ENCODE results near the gene DOCK11. TPM values are rescaled to one million over a fixed set of nuclear protein-coding genes. Genes with fewer than 3 reads are reported as not detected.
A peak's percentile ranks its signal among the peaks of the same experiment; 100 is the strongest.

DOCK11 gene
- polyA plus RNA-seq, 4 donors = 15.3 to 89.2 (median 26.5) TPM

DNA sequence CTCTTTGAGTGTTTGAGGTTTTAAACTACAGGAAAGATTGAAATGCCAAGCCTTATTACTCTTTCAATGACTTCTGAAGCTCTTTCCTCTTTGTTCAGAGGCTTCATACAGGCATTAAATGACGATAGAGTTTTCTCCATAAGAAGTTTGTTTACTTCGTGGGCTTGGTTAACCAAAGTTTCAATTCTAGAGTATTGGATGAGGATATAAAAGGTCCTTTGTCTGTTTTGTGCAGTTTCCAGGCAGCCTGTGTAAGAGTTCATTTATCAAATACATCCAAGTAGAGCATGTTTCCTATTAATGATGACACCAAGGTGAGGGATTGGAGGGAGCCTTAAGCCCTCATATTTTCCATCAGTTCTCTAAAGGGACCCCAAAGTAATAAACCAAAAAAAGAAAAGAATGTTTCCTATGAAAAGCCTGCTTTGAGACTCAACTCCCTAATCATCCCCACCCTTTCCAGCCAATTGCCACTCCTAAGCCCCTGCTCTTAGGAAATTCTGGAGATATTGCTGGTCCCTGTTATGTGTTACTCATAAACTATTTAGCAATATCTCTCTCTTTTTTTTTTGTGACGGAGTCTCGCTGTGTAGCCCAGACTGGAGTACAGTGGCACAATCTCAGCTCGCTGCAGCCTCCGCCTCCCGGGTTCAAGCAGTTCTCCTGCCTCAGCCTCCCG lies 125.6 kb downstream of the DOCK11 start:
- DNase-seq (ENCODE audit: low read depth in 4 of 4, low spot score in 3 of 4) = no peak

GRCh38 chrX:118623062-118623461 lies 127.4 kb downstream of the DOCK11 start:
- DNase-seq (ENCODE audit: low read depth in 4 of 4, low spot score in 3 of 4) = no peak

DNA sequence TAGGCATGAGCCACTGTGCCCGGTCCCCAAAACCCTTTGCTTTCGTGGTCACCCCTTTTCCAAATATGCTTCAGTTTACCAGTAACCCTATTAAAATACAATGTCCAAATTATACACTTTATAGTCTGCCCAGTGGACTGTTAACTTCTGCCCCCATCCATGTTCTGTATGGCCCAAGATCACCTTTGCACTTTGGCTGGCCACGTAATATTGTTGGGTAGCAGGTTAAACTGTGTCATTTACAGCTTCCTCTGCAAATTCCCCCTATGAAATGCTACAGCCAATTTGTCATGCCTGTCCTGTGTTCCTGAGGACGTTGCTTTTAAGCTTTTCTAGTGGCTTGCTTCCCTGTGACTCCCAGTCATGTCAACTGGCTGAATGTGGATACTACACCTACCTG lies 130.7 kb downstream of the DOCK11 start:
- DNase-seq (ENCODE audit: low read depth in 4 of 4, low spot score in 3 of 4) = no peak

- DNase-seq (ENCODE audit: low read depth in 4 of 4, low spot score in 3 of 4) = no peak
Observed at GRCh38 chrX:118627084-118627758, 131.6 kb downstream of the DOCK11 start.

DNA sequence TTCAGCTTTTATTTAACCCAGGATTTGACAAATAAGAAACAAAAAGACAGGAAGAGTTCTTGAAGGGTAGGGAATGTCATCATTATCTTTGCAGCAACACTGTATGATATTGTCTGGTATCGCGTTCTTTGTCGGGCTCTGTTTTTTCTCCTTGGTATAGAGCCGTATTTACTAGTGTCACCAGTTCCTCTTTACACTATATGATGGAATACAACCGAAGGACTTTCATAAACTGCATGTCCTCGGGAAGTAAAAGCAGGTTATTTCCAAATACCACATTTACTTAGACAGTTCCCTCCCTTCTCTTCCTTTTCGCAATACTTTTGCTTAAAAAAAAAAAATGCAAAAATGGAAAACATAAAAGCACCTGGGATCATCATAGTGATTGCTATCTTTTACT lies 135.2 kb downstream of the DOCK11 start:
- DNase-seq (ENCODE audit: low read depth in 4 of 4, low spot score in 3 of 4) = no peak

DNA sequence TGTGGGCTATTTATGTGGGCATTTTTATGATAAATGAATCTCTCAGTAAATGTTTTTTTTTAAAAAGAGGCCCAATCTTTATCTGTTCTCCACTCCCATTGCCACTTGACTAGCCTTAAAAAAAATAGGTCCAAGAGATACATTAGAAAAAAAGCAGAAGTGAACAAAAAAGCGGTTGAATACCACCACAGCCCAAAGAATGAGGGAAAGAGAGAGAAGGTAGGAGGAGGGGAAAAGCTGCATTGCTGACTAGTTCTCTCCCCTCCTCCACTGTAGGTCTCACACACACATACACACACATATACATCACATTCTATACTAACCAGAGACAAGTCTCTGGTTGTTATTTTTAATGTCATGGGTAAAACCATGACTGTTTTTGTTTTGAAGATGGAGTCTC lies 136.0 kb downstream of the DOCK11 start:
- no peak for DNase-seq (ENCODE audit: low read depth in 4 of 4, low spot score in 3 of 4)

- no peak for DNase-seq (ENCODE audit: low read depth in 4 of 4, low spot score in 3 of 4)
Observed at GRCh38 chrX:118632862-118633261, 137.2 kb downstream of the DOCK11 start.

GRCh38 chrX:118633530-118633929 lies 137.9 kb downstream of the DOCK11 start:
- DNase-seq (ENCODE audit: low read depth in 4 of 4, low spot score in 3 of 4) = no peak

DNA sequence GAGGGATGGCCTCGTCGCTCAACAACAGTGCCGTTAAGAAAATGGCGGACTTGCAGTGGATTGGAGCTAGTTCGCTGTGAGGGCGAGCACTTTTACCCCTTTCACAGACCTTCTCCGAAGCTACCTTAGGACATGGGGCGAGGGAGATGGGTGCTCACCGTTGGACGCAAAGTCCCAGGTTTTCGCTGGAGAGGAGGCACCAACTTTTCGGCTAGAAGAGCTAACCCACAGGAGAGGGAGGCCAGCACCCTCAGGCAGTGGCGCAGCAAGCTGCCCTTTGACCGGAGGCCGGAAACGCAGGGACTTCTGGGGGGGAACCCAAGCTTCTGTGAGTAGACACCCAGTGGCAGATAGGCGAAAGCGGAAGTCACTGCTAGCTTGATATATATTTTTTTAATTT lies 138.7 kb downstream of the DOCK11 start:
- DNase-seq (ENCODE audit: low read depth in 4 of 4, low spot score in 3 of 4) = no peak

DNA sequence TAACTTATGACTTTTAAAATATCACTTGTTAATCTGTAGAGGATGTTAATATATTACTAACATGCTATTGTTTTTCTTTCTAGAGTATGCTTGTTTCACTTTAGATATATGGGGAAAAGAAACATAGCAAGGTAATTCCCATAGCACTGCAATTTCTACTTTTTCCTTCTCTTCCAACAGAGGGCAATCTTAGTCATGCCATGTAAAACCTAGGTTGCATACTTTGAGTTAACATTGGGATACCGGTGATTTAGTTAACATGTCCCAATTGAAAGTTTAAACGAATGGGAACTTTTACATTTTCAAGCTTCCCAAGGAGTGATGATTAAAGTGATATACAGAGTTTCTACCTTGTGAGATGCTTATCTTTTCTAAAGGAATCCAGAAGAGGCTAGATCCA lies 142.4 kb downstream of the DOCK11 start:
- DNase-seq (ENCODE audit: low read depth in 4 of 4, low spot score in 3 of 4) = no peak

- peak in 1 of 4 donors; percentile 8 for DNase-seq (ENCODE audit: low read depth in 4 of 4, low spot score in 3 of 4)
Observed at GRCh38 chrX:118644378-118644777, 148.8 kb downstream of the DOCK11 start.

GRCh38 chrX:118652717-118653116 lies 157.1 kb downstream of the DOCK11 start:
- DNase-seq (ENCODE audit: low read depth in 4 of 4, low spot score in 3 of 4) = no peak

- no peak for DNase-seq (ENCODE audit: low read depth in 4 of 4, low spot score in 3 of 4)
Observed at GRCh38 chrX:118654331-118654730, 158.7 kb downstream of the DOCK11 start.

- DNase-seq (ENCODE audit: low read depth in 4 of 4, low spot score in 3 of 4) = no peak
Observed at GRCh38 chrX:118655561-118656246, 160.1 kb downstream of the DOCK11 start.

DNA sequence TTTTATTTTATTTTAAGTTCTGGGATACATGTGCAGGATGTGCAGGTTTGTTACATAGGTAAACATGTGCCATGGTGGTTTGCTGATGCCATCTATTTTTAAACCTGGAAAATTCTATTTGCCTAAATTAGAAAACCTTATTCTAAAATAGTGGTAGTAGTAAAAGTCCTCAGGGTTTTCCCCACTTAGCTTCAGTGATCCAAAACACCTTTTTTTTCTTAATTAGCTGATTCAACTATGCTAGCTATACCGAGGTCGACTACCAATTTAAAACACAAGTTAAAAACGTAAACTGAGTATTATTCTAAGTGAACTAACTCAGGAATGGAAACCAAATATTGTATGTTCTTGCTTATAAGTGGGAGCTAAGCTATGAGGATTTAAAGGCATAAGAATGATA lies 161.8 kb downstream of the DOCK11 start:
- DNase-seq (ENCODE audit: low read depth in 4 of 4, low spot score in 3 of 4) = no peak

DNA sequence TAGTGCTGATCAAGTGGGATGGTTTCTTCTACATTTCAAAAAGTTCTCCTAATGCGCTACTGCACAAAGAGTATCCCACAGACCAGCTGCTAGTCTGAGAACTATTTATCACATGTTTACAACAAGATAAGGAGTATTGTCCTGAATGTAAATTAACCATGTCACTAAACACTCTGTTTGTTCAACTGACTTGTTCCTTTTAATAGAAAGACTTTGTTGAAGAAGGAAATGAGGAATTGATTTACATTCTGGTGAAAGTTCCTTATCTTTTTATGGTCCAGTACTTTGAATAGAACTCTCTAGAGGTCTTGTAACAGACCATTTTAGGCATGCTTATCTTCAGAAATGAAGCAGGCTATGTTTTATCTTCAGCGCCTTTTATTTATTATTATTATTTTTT lies 164.5 kb downstream of the DOCK11 start:
- DNase-seq (ENCODE audit: low read depth in 4 of 4, low spot score in 3 of 4) = peak in 1 of 4 donors; percentile 8

DNA sequence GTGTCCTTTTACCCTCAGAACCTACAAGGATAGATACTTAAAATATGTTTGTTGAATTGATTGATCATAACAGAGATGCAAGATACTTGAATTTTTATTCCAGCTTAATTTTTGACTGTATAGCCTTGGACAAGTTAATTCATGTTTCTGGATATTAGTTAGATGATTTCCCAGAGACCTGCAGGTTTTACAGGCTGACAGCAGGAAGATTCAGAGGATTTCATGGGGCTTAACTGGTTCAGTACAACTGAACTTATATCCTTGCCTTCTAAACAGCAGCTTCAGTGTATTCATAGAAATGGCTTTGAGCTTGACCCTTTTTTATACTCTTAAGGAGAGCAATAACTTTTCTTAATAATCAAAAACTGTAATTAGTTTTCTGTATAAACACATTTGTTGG lies 169.6 kb downstream of the DOCK11 start:
- no peak for DNase-seq (ENCODE audit: low read depth in 4 of 4, low spot score in 3 of 4)

GRCh38 chrX:118666521-118666920 lies 170.9 kb downstream of the DOCK11 start:
- DNase-seq (ENCODE audit: low read depth in 4 of 4, low spot score in 3 of 4) = no peak

- no peak for DNase-seq (ENCODE audit: low read depth in 4 of 4, low spot score in 3 of 4)
Observed at GRCh38 chrX:118669435-118669834, 173.8 kb downstream of the DOCK11 start.

GRCh38 chrX:118675326-118675965 lies 179.8 kb downstream of the DOCK11 start:
- DNase-seq (ENCODE audit: low read depth in 4 of 4, low spot score in 3 of 4) = no peak

DNA sequence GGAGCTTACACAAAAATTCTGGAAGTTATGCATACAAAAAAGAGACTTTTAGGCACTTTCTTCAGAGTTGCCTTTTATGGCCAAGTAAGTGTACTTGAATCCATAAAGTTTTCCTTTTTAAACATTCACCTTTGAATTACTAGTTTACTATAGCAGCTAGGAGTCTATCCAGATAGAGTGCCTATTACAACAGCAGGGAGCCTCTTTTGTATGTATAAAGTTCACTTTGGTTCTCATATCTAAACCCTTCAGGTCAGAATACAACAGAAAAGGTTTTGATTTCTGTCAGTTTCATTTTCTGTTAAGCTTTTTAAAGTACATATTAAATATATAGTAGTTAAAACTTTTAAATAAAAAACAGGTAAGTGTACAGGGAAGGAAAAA lies 180.3 kb downstream of the DOCK11 start:
- DNase-seq (ENCODE audit: low read depth in 4 of 4, low spot score in 3 of 4) = no peak

Measured in left renal pelvis (tissue), 4 donors.